ENCODE data around the gene HOXB1. TPM values are rescaled to one million over a fixed set of nuclear protein-coding genes. Genes with fewer than 3 reads are reported as not detected.

The HOXB1 gene
- total RNA-seq, 1 donor from 2014 or later = not detected

GRCh38 chr17:48517478-48517877 lies 13.3 kb downstream of the HOXB1 start:
- H3K4me1 Mint-ChIP-seq = peaks cover 21% of the 10 kb centered on the region
- H3K27me3 Mint-ChIP-seq = peaks cover 32% of the 10 kb centered on the region
- H3K36me3 Mint-ChIP-seq (ENCODE audit: low read depth) = no peaks in the 10 kb centered on the region
- H3K27ac Mint-ChIP-seq = no peak overlapping the region
- H3K9me3 Mint-ChIP-seq = no peaks in the 10 kb centered on the region
- intact Hi-C loops (cut with micrococcal nuclease) = no loop called here
- DNase-seq (no peak), ATAC-seq (ENCODE audit: low read depth) (no peak)
- H3K4me3 Mint-ChIP-seq = no peak overlapping the region
- ChIA-PET CTCF (no interaction called here), POLR2A (no interaction called here)
- TF ChIP-seq, protein P1, sequence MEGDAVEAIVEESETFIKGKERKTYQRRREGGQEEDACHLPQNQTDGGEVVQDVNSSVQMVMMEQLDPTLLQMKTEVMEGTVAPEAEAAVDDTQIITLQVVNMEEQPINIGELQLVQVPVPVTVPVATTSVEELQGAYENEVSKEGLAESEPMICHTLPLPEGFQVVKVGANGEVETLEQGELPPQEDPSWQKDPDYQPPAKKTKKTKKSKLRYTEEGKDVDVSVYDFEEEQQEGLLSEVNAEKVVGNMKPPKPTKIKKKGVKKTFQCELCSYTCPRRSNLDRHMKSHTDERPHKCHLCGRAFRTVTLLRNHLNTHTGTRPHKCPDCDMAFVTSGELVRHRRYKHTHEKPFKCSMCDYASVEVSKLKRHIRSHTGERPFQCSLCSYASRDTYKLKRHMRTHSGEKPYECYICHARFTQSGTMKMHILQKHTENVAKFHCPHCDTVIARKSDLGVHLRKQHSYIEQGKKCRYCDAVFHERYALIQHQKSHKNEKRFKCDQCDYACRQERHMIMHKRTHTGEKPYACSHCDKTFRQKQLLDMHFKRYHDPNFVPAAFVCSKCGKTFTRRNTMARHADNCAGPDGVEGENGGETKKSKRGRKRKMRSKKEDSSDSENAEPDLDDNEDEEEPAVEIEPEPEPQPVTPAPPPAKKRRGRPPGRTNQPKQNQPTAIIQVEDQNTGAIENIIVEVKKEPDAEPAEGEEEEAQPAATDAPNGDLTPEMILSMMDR (IDR thresholded peaks at IDR 0.05) = no peak

DNA sequence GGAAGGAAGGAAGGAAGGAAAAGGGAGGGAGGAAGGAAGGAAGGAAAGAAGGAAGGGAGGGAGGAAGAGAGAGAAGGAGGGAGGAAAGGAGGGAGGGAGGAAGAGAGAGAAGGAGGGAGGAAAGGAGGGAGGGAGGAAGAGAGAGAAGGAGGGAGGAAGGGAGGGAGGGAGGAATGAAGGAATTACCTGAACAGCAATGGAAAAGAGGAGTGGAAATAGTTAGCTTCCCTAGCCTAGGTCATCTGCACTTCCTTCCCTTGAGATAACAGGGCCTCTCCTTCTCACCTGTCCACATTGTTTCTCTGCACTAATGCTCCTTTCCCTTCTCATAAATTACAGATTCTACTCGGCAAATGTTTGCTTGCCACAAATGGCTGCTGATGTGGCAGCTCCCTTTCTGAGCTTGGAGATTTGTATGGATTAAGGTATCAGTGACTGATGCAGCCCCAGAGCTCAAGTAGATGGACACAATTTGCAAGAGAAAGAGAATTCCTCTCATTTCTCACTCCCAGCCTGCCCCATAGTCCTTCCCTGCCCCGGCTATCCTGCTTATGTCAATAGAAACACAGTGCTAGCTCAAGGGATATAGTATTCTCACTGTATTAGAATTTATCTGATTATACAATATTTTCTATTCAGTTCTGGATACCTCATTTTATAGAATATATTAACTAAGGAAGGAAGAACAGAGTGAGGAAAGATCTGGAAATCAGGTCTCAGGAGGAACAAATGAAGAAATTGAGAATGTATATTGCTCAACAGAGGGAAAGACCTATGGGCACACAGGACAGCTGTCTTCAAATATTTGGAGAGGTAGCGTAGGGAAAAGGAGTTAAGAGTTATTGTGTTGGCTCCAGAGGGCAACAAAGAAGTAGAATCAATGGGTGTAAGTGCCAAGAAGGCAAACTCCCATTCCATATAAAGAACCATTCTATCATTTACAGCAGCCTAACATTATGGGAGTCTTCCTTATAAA lies 14.6 kb downstream of the HOXB1 start:
- Mint-ChIP-seq H3K27ac (no peak overlapping the region), H3K4me1 (peaks cover 21% of the 10 kb centered on the region), H3K36me3 (ENCODE audit: low read depth) (no peaks in the 10 kb centered on the region), H3K27me3 (peaks cover 24% of the 10 kb centered on the region), H3K9me3 (no peaks in the 10 kb centered on the region), H3K4me3 (no peak overlapping the region)
- POLR2A ChIA-PET = no interaction called here
- ATAC-seq (ENCODE audit: low read depth) = no peak
- no peak for DNase-seq
- intact Hi-C loops (cut with micrococcal nuclease) = no loop called here
- CTCF ChIA-PET = no interaction called here
- TF ChIP-seq, protein P1 (IDR thresholded peaks at IDR 0.05) = no peak

DNA sequence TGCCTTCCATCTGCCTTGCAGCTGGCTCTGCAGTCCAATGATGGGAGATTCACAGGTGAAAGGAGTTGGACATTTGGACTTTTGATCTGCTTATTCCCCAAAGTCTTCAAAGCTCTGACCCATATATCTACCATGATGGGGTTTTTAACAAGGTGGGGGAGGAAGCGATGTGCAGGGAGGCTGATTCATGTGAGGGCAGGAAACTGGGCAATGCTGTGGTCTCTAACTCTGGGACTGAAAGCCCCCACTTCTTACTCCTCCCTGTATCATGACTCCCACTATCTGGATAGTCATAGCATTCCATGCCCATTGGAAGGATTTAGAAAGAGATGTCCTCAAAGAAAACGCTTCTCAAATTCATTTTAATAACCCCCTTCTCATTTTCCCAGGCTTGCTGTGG lies 16.3 kb downstream of the HOXB1 start:
- TF ChIP-seq, protein P1 (IDR thresholded peaks at IDR 0.05) = no peak
- H3K4me1 Mint-ChIP-seq = peaks cover 24% of the 10 kb centered on the region
- DNase-seq (no peak), ATAC-seq (ENCODE audit: low read depth) (no peak)
- ChIA-PET POLR2A (no interaction called here), CTCF (no interaction called here)
- intact Hi-C loops (cut with micrococcal nuclease) = no loop called here
- H3K27ac Mint-ChIP-seq = no peak overlapping the region
- H3K4me3 Mint-ChIP-seq = no peak overlapping the region
- H3K9me3 Mint-ChIP-seq = no peaks in the 10 kb centered on the region
- no peaks in the 10 kb centered on the region for H3K36me3 Mint-ChIP-seq (ENCODE audit: low read depth)
- peaks cover 15% of the 10 kb centered on the region for H3K27me3 Mint-ChIP-seq

DNA sequence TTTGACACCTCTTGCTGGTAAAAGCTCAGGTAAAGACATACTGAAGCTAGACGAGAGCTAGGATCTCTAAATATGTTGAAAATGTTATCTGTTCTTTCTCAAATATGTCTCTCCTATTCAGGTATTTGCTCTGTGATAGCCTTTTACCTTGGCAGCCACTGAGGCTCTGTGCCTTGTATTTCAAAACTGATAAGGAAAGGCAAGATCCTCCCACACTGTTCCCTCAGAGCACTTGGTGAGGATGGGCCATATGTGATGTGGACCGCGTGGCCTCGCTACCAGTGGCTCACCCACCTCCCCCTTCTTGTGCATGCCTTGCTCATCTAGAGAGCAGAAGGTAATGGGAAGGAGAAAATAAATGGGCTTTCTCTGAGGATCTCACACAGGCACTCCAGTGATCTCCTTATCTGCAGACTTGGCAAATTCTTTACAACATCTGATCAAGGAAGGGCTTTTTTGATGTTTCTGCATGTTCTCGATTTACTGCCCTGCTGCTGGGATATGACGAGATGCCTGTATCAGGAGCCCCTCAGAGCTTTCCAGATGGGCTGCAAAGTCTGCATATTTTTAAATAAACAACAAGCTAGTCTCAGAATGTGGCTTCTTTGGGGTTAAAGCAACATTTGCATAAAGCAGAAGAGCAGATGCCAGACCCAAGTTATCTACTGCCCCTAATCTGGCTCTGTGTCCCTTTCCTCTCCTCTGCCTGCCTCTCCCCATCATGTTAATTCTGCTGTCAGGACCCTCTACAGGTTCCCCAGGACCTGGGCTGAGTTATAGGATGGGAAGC lies 16.9 kb downstream of the HOXB1 start:
- TF ChIP-seq, protein P1 (IDR thresholded peaks at IDR 0.05) = no peak
- ATAC-seq (ENCODE audit: low read depth) = no peak
- intact Hi-C loops (cut with micrococcal nuclease) = loop anchor here (2.0 kb wide), 1 partner anchor 27 kb away; no protein-coding TSS in a partner anchor
- Mint-ChIP-seq H3K36me3 (ENCODE audit: low read depth) (no peaks in the 10 kb centered on the region), H3K4me1 (peaks cover 24% of the 10 kb centered on the region), H3K27ac (no peak overlapping the region), H3K4me3 (no peak overlapping the region), H3K27me3 (peaks cover 15% of the 10 kb centered on the region), H3K9me3 (no peaks in the 10 kb centered on the region)
- no peak for DNase-seq
- ChIA-PET POLR2A (interaction anchor here (0.9 to 1.0 kb wide), 2 partner anchors 8 to 402 kb away, joined by 3 read pairs; no protein-coding TSS in a partner anchor), CTCF (no interaction called here)

DNA sequence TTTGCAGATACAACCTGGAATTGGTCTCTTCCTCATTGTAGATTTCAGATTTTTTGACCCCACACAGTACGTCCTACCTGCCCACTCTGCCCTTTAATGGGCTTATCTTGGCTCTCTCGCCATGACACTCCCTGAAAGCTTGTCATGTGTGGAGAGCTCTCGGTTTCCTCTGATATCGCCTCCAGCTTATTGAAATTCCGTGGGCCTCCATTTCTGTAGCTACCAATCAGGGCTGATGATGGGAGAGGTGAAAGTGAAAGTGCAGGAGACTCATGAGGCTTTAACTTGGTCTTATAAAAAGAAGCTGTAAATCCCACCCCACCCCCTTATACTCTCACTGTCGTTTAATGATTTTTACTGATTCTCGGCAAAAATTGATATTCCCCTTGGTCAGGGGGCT lies 17.7 kb downstream of the HOXB1 start:
- H3K36me3 Mint-ChIP-seq (ENCODE audit: low read depth) = no peaks in the 10 kb centered on the region
- no peak for DNase-seq
- no peaks in the 10 kb centered on the region for H3K9me3 Mint-ChIP-seq
- intact Hi-C loops (cut with micrococcal nuclease) = loop anchor here (2.0 kb wide), 1 partner anchor 28 kb away; no protein-coding TSS in a partner anchor
- ChIA-PET CTCF (no interaction called here), POLR2A (interaction anchor here (0.9 to 1.0 kb wide), 2 partner anchors 9 to 401 kb away, joined by 3 read pairs; no protein-coding TSS in a partner anchor)
- H3K27me3 Mint-ChIP-seq = peaks cover 15% of the 10 kb centered on the region
- H3K4me1 Mint-ChIP-seq = peaks cover 24% of the 10 kb centered on the region
- ATAC-seq (ENCODE audit: low read depth) = no peak
- TF ChIP-seq, protein P1 (IDR thresholded peaks at IDR 0.05) = no peak
- peak overlapping the region; percentile 69 for H3K4me3 Mint-ChIP-seq
- no peak overlapping the region for H3K27ac Mint-ChIP-seq

Data from activated B cell treated with CpG ODN at 0.5 μM for 24 hours (primary cell).